PC-9 (cell line): Measurements from ENCODE around the gene PRR35.

Source experiments
- CTCF ChIP-seq: fragments of 200-600 bp; sonication (generic); conservative IDR thresholded peaks from 2 replicates; pipeline ENCODE4 v1.6.1; 2017; ENCODE audit warnings: mixed run types, antibody characterized with exemption, mild to moderate bottlenecking, moderate library complexity
- EZH2 ChIP-seq: fragments of 200-600 bp; sonication (generic); IDR thresholded peaks from 2 replicates; pipeline ENCODE4 v1.8.0; 2017; ENCODE audit warnings: antibody characterized with exemption, low read depth

GRCh38 chr16:566475-567372, 6.5 kb downstream of the PRR35 start, which contains the start of gene NHLRC4:
- no peak for TF ChIP-seq EZH2
- TF ChIP-seq CTCF: no peak
